Esophagus squamous epithelium (tissue), 5 donors: ENCODE data around the gene MUC20. TPM values are rescaled to one million over a fixed set of nuclear protein-coding genes. Genes with fewer than 3 reads are reported as not detected.
"Not testable (repeated sequence)": the region's sequence is repeated elsewhere in the genome, so short reads cannot be mapped to it uniquely, and the experiment has no call there.

ENCODE experiments used
- DNase-seq: peaks from one replicate; lab custom pipeline; 2025; lab: John Stamatoyannopoulos, UW
- H3K27ac ChIP-seq, 4 donors: fragments of 200-600 bp; sonication (generic); one replicate each; pipeline ENCODE4 v1.5.1; 2016 to 2019; ENCODE audit warnings: mild to moderate bottlenecking in 1 of 4
- H3K27me3 ChIP-seq, 4 donors: fragments of 200-600 bp; sonication (generic); 1 replicate in 3 of 4; 2 replicates in 1 of 4; pipeline versions ENCODE4 v1.5.1 to v1.6.0; 2017 to 2021; ENCODE audit warnings: antibody characterized with exemption in 1 of 4
- H3K36me3 ChIP-seq, 3 donors: fragments of 200-600 bp; sonication (generic); one replicate each; pipeline ENCODE4 v1.5.1; 2016 to 2019
- H3K4me1 ChIP-seq, 3 donors: fragments of 200-600 bp; sonication (generic); one replicate each; pipeline ENCODE4 v1.5.1; 2017 to 2019
- H3K4me3 ChIP-seq, 4 donors: fragments of 200-600 bp; sonication (generic); 1 replicate in 3 of 4; 2 replicates in 1 of 4; pipeline ENCODE4 v1.5.1; 2016 to 2019; ENCODE audit warnings: mild to moderate bottlenecking in 2 of 4, moderate library complexity in 1 of 4
- H3K9me3 ChIP-seq, 3 donors: fragments of 200-600 bp; sonication (generic); one replicate each; pipeline ENCODE4 v1.5.1; 2016 to 2019
- POLR2A ChIP-seq, 4 donors: fragments of 450-650 bp; IDR thresholded peaks; one replicate each; pipeline ENCODE4 v1.6.1; 2017; ENCODE audit warnings: antibody characterized with exemption in 4 of 4, mild to moderate bottlenecking in 4 of 4, moderate library complexity in 3 of 4
- WGBS, 2 donors: methylation state at CpG; one replicate each; pipeline ENCODE4 v1.1.5; 2018; 5-methylcytosine and 5-hydroxymethylcytosine counted together
- intact Hi-C: fragments of 100-400 bp; cut with DNase I; formaldehyde crosslinking; loops from one replicate; pipeline ENCODE4 v1.15.0; 2022
- total RNA-seq, 4 donors: library from RNA; depleted of rRNA; stranded (reverse); fragments of >200 nt; gene quantifications; one replicate each; pipeline ENCODE4 v1.1.0, GENCODE V29; 2016
- TF ChIP-seq, protein P1 (sequence below), 6 experiments: fragments of 450-650 bp in 4 of 6; fragments of 200-600 bp in 2 of 6; sonication (generic) in 2 of 6; IDR thresholded peaks; one replicate each; pipeline ENCODE4 v1.5.1; 2016 to 2019; ENCODE audit warnings: antibody characterized with exemption in 6 of 6, mild to moderate bottlenecking in 4 of 6, moderate library complexity in 4 of 6
- donor health status: DM: yes; HTN: yes; CAD: no.

Gene MUC20
- total RNA-seq, 4 donors from 2014 or later = 14.1 to 64.1 (median 25.7) TPM

DNA sequence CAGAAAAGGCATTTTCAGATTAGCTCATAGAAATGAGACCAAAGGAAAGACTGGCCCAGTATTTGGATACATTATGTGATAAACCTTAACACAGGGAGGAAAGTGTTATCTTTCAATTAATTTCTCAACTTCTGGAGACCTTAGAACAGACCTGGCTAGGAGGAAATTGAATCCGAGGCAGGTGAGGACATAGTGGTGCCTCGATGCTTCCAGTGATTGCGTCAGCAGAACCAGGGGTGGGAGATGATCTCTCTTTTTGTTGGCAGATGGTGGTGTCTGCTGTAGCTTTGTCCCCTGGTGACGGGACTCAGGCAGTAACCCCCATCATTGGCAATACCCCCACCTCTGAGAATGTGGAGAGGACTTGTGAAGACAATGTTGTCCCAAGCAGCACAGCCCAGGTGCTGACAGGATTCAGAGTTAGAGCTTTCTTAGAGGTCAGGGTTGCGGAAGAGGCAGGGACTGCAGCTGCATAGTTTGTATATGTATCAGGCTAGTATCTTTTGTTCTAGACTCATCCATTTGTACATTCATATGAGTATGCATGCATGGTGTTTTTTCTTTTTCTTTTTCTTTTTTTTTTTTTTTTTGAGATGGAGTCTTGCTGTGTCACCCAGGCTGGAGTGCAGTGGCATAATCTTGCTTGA is 27.9 kb upstream of the MUC20 start:
- Histone ChIP-seq H3K4me3 (no peak overlapping the region), H3K4me1 (peaks cover 0 to 9% (median 8%) of the 10 kb centered on the region in 3 donors), H3K27me3 (no peaks in the 10 kb centered on the region), H3K9me3 (no peaks in the 10 kb centered on the region), H3K27ac (no peak overlapping the region), H3K36me3 (peaks cover 4 to 86% (median 9%) of the 10 kb centered on the region in 3 donors)
- DNase-seq = no peak
- intact Hi-C loops = no loop called here
- 86 to 90% methylated on average over 5 of the region's 5 CpGs for WGBS, 2 donors
- no peak for TF ChIP-seq POLR2A (IDR thresholded peaks at IDR 0.05)
- TF ChIP-seq, protein P1, sequence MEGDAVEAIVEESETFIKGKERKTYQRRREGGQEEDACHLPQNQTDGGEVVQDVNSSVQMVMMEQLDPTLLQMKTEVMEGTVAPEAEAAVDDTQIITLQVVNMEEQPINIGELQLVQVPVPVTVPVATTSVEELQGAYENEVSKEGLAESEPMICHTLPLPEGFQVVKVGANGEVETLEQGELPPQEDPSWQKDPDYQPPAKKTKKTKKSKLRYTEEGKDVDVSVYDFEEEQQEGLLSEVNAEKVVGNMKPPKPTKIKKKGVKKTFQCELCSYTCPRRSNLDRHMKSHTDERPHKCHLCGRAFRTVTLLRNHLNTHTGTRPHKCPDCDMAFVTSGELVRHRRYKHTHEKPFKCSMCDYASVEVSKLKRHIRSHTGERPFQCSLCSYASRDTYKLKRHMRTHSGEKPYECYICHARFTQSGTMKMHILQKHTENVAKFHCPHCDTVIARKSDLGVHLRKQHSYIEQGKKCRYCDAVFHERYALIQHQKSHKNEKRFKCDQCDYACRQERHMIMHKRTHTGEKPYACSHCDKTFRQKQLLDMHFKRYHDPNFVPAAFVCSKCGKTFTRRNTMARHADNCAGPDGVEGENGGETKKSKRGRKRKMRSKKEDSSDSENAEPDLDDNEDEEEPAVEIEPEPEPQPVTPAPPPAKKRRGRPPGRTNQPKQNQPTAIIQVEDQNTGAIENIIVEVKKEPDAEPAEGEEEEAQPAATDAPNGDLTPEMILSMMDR (IDR thresholded peaks at IDR 0.05) = no peak

DNA sequence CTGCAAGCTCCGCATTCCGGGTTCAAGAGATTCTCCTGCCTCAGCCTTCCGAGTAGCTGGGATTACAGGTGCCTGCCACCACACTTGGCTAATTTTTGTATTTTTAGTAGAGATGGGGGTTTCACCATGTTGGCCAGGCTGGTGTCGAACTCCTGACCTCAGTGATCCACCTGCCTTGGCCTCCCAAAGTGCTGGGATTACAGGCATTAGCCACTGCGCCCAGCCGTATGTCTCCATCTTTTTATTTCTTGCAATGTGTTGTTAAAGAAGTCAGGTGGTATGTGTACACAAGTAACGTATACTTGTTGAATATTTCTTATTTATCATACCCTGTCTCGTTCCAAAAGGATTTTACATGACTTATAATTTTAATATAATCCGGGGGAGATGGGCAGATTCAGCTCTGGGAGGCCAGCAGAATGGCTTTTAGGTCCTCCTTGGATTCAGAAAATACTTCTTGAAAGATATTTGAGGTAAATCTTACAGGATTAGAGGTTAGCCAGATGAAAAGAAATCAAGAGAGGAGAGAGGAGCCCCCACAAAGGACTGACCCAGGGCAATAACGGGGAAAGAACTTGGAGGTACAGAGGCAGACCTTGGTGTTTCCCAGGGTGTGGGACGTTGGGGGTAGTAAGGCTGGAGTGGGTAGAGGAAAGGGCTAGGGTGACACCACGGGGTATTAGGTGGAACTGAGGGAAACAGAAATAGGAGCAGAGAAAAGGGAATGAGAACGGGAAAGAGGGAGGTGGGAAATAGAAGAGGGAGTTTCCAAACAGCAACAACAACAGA is 27.2 kb upstream of the MUC20 start:
- H3K9me3 ChIP-seq = no peaks in the 10 kb centered on the region
- H3K4me1 ChIP-seq = peaks cover 0 to 16% (median 15%) of the 10 kb centered on the region in 3 donors
- TF ChIP-seq, protein P1 (IDR thresholded peaks at IDR 0.05) = no peak
- TF ChIP-seq POLR2A (IDR thresholded peaks at IDR 0.05) = no peak
- peaks cover 4 to 84% (median 9%) of the 10 kb centered on the region in 3 donors for H3K36me3 ChIP-seq
- no peak overlapping the region for H3K27ac ChIP-seq
- H3K27me3 ChIP-seq = no peaks in the 10 kb centered on the region
- H3K4me3 ChIP-seq = no peak overlapping the region
- DNase-seq = no peak
- 87 to 91% methylated on average over 10 to 13 of the region's 13 CpGs for WGBS, 2 donors
- intact Hi-C loops = no loop called here

DNA sequence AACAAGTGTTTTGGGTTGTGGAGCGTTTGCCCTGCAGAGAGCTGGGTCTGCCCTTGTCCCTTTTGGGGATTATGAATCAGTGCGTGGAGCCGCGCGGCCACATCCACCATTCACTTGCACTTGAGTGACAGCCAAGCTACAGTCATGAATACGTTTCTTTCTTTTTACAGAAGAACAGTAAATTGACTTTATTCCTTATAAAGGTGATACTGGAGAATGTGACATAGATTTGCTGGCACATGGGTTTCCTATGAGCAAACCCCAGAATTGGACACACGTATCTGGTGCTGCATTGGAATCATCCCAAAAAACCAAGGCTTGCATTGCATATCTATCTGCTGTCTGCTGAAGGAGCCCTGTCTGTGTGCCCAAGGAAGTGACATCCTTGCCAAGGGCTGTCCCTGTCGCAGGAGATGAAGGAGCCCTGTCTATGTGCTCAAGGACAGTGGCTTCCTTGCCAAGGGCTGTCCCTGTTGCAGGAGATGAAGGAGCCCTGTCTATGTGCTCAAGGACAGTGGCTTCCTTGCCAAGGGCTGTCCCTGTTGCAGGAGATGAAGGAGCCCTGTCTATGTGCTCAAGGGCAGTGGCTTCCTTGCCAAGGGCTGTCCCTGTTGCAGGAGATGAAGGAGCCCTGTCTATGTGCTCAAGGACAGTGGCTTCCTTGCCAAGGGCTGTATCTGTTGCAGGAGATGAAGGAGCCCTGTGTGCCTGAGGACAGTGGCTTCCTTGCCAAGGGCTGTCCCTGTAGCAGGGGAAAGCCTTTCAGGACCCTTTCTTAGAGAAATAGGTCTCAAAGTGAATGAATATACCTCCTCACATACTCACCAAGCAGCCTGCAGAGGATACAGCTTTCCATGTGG is 26.3 kb upstream of the MUC20 start:
- DNase-seq, H3K4me3 ChIP-seq, intact Hi-C loops, H3K9me3 ChIP-seq, H3K27ac ChIP-seq, H3K27me3 ChIP-seq: not testable (repeated sequence)
- Histone ChIP-seq H3K4me1 (peaks cover 0 to 17% (median 16%) of the 10 kb centered on the region in 3 donors), H3K36me3 (peaks cover 4 to 76% (median 9%) of the 10 kb centered on the region in 3 donors)
- WGBS, 2 donors = 87 to 94% methylated on average over 7 to 8 of the region's 8 CpGs

DNA sequence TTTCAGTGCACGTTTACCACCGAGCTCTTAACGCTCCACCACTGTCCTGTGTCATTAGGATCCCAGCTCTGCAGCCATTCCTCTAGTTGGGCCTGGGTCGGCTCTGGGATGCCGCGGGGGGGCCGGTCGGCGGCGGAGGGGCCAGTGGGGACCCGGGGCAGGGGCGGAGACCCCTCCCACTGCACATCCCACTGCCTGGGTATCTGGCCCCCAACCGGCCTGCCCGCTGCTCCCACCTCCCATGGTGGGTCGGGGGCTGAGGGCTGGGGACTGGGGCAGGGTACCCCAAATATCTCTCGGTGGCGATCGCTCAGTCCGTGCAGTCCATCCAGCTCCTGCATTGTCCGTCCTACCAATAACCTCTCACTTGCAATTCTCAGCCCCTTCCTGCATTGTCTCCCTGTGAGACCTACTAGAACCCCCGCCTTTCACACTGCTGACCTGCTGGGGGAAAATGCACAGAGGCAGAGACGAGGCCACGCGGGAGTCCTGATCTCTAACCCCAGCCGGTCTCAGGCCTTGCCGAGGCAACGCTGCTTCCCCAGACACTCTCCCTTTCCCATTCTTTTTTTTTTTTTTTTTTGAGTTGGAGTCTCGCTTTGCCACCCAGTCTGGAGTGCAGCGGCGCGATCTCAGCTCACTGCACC is 24.0 kb upstream of the MUC20 start:
- no peak overlapping the region for H3K27ac ChIP-seq
- peaks cover 0 to 17% (median 16%) of the 10 kb centered on the region in 3 donors for H3K4me1 ChIP-seq
- 89 to 94% methylated on average over 18 to 29 of the region's 31 CpGs for WGBS, 2 donors
- TF ChIP-seq, protein P1 (IDR thresholded peaks at IDR 0.05) = no peak
- TF ChIP-seq POLR2A (IDR thresholded peaks at IDR 0.05) = peak in 1 of 4 donors; percentile 14
- H3K27me3 ChIP-seq = no peaks in the 10 kb centered on the region
- peaks cover 0 to 65% (median 4%) of the 10 kb centered on the region in 3 donors for H3K36me3 ChIP-seq
- H3K9me3 ChIP-seq = no peaks in the 10 kb centered on the region
- no peak for DNase-seq
- intact Hi-C loops = no loop called here
- no peak overlapping the region for H3K4me3 ChIP-seq
